GM12892 (cell line): ENCODE data around the gene CST7.
"Not testable (repeated sequence)": the region's sequence is repeated elsewhere in the genome, so short reads cannot be mapped to it uniquely, and the experiment has no call there.

ENCODE experiments used
- POLR2A ChIP-seq: IDR thresholded peaks from 2 replicates; pipeline ENCODE4 v1.6.1; 2011; ENCODE audit warnings: low read depth, low read length, control low read depth
- POLR2AphosphoS5 ChIP-seq: IDR thresholded peaks from 2 replicates; pipeline ENCODE4 v1.6.1; 2011; ENCODE audit warnings: low read depth, low read length, control low read depth

- not testable (repeated sequence) for TF ChIP-seq POLR2AphosphoS5, POLR2A
Observed at GRCh38 chr20:24920706-24921105, 28.4 kb upstream of the CST7 start.
